HG03565 (cell line): Measurements from ENCODE around the gene CDK1.
A peak's percentile ranks its signal among the peaks of the same experiment; 100 is the strongest.
"Not testable (repeated sequence)": the region's sequence is repeated elsewhere in the genome, so short reads cannot be mapped to it uniquely, and the experiment has no call there.

Source experiments
- ATAC-seq: cut with Tn5 transposase; IDR thresholded peaks from one replicate; pipeline ENCODE4 v1.9.1; 2021; ENCODE audit warnings: mild to moderate bottlenecking, moderate library complexity; ENCODE audit not compliant: unreplicated experiment

Gene CDK1

DNA sequence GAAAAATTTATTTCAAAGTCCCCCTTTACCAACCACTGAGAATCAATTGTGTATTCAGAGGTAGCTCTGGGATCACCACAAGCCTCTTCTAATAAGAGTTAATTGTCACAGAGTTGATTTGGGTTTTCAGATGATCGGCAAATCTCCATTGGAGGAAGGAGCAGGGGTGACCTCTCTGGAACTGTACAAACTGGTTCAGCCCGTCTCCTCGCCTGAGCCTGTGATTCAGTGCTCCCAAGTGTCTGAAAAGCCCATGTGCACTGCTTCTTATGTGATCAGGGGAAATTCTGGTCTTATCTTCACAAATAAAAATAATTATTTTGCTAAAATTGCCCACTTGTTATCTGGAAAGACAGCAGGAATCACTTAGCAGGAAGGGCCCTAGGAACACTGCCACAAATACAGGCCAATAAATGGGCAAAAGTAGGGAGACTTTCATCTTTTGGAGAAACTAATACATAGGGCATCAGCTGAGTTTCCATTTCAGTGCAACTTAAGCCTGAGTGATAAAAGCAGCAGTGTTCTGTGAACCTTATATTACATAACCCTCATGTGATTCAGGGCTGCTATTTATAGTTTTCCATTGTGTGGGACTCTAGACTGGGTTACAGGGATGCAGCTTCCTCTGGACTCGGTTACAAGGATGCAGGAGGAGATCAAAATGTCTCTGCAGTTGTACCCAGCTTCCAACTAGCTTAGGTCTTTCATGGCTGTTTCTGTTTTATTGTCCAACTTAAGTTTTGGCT lies 32.3 kb downstream of the CDK1 start:
- ATAC-seq: no peak

DNA sequence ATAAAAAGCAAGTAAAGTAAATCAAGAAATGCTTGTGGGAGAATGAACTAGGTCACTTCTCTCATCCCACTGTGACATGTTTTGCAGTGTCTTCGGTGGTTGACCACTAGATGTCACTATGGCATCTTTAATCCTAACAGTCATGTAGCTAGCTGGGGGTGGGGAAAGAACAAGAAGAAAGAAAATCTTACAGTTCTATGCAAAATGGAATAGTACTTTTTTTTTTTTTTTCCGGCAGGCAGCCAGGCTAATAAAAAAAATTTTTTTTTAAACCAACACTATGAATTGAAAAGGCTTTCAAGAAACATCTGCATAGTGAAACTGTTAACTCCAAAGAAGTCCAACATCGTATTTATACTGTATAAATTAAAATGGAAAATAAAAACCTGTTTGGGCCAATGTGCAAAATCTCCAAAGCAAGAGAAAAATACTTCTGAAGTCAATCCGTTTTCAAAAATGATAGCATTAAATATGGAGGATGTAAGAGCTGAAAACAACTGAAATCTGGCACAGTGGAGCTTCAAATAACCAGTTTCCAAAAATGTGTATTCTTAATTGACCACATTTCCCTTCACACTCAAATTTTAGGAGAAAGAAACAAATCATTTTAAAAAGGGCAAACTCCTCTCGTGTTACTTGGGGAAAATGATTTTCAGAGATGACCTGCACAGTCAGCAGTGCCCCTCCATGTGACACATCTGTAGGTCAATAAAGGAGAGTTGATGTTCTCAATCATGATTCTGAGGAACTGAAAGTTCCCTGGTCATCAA lies 38.5 kb downstream of the CDK1 start:
- peak; percentile 77 for ATAC-seq

DNA sequence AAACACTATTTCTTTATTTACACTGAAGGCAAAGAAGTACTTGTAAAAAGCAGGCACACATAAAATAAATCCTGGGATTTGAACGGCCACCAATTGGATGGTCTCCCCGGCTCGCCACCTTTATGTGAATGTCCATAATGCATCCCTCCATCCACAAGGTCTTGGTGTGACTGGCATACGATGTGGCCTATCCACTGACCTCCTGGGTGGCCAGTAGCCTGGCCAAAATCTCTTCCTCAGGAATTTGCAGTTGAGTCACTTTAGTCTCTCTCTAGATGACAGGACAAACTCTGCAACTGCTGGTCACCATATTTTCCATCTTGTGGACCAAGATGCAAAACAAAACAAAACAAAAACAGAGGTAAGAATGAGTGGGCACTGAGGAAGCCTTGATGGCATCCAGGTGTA lies 39.1 kb downstream of the CDK1 start:
- ATAC-seq: no peak

DNA sequence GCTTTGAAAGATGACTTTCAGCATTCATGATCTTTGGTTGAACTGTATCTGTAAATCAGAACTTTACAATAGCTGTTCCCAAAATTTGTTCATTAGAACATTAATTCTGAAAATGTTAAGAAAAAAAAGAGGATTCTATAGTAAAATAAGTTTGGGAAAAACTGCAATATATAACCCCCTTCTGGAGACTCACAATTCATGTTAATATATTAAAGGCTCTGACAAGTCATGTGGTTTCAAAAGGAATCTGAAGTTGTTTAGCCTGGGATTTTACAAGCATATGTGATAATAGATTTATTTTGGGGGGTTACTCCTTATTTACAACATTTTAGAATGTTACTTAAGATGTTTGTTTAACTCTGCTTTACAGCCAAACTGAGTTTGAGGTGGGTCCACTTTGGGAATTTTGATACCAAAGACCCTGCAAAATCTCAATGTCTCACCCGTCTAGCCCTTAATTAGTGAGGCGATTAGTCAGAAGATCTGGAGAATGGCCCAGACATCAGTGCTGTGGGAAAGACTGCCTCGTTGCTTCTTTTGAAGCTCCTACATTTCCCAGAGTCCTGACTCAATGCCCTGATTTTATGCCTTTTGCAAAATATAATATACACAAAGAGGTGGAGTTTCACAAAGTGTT lies 40.0 kb downstream of the CDK1 start:
- no peak for ATAC-seq

DNA sequence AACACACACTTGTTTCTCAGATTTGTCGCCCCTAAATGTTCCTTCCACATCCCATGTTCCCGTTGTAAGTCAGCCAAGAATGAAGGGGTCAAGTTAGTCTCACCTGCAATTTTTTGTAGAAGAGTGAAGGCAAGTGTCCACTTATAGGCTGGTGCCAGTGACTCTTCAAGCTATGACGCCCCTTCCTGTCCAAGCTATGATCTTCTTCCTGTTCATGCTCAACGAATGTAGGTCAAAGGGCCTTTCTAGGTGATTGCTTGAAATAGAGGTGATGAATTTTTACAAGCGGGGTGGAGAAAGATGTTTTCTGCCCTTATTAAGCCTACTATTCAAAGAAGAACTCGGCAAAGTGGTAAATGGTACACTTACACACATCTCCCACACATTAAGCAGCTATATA lies 41.0 kb downstream of the CDK1 start:
- no peak for ATAC-seq

- peak; percentile 70 for ATAC-seq
Observed at GRCh38 chr10:60820093-60820754, 41.9 kb downstream of the CDK1 start.

DNA sequence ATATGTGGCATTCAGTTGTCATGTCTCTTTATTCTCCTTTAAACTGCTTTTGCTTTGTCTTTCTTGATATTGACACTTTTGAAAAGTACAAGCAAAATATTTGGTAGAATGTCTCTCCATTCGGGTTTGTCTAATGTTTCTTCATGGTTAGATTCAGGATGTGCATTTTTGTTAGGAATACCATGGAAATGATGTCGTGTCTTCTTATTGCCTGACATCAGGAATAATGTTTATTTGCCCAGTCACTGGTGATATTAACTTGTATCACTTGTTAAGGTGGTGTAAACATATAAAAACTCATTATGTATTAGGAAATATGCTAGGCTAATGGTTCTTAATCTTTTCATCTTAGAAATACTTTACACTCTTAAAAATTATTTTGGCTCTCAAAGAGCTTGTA lies 43.4 kb downstream of the CDK1 start:
- no peak for ATAC-seq

DNA sequence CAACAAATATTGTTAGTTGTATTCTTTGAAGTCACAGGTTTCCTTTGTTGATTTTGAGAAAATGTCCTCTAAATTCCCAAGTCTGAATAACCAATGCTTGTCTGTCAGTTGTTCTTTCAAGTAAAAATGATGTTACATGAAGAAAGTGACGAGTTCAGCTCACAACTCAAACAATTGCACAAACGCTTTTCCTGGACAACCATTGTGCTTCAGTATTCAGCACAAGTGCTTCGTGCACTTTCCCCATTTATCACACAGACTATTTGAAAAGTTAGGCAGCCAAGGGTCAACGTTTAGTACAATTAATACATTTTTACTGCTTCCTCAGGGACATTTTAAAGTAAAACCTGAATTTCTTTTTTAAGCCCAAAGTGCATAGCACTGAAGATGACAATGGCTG lies 44.5 kb downstream of the CDK1 start:
- no peak for ATAC-seq

DNA sequence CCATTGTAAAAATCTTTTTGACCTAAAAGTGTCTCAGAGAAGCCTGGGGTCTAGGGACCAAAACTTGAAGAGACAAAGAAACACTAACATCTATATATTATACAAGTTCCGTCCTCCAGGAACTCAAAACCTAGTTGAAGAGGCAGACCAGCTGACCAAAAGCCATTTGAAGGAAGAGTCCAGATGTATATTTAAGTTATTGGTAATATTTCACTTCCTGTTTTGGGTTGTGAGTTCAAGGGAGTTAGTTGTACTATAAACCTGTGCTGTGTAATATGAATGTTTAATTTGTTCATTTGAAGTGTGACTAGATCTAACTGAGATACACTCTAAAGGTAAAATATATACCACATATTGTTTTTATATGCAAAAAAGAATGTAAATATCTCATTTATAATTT lies 45.0 kb downstream of the CDK1 start:
- ATAC-seq: no peak

GRCh38 chr10:60825520-60825919 lies 47.2 kb downstream of the CDK1 start:
- ATAC-seq: no peak

GRCh38 chr10:60827791-60828488 lies 49.7 kb downstream of the CDK1 start:
- no peak for ATAC-seq

GRCh38 chr10:60828489-60828852 lies 50.2 kb downstream of the CDK1 start:
- ATAC-seq: no peak

DNA sequence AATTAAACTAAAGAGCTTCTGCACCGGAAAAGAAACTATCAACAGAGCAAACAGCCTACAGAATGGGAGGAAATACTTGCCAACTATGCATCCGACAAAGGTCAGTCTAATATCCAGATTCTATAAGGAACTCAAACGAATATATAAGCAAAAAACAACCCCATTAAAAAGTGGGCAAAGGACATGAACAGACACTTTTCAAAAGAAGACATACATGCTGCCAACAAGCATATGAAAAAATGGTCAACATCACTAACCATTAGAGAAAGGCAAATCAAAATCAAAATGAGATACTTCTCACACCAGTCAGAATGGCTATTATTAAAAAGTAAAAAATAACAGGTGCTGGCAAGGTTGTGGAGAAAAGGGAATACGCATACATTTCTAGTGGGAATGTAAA lies 53.9 kb downstream of the CDK1 start:
- ATAC-seq: not testable (repeated sequence)

GRCh38 chr10:60834401-60834800 lies 56.1 kb downstream of the CDK1 start:
- no peak for ATAC-seq

DNA sequence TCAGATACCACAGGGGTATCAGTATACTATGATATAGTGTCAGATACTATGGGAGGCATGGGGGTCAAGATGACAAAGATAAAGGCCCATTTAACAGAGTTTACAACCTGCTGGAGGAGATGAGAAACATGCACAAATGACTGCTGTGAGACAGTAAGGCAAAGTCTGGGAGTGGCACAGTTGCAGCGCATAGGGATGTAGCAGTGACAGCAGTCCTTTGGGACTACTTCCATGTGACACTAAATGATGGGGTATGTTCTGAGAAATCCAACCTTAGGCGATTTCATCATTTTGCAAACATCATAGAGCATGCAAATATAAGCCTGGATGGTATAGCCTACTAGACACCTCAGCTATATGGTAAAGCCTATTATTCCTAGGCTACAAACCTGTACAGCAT lies 56.8 kb downstream of the CDK1 start:
- ATAC-seq: no peak

GRCh38 chr10:60841227-60841626 lies 62.9 kb downstream of the CDK1 start:
- ATAC-seq: not testable (repeated sequence)

- no peak for ATAC-seq
Observed at GRCh38 chr10:60842694-60843093, 64.4 kb downstream of the CDK1 start.
